ENCODE results near the gene ZIC1. TPM values are rescaled to one million over a fixed set of nuclear protein-coding genes. Genes with fewer than 3 reads are reported as not detected.

ZIC1 gene
- total RNA-seq, 2 experiments from 2014 or later, result not detected

DNA sequence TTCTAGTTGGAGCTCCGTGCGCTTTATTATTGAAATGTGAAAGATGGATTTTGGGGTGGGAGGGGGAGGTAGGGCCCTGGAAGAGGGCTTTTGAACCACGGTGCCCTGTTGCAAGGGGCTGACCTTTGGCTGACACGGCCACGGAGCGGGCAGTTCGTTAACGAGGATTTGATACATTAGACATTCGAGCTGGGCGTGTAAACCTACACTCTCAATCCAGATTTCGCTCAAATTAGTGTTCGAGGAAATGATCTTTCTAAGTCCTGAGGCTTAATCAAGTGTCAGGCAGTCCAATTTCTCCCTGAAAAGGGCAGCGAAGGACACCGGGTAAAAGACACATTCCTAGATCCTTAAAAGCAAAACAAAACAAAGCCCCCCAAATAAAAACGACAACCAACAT, 13.0 kb downstream of the ZIC1 start:
- no peaks in the 10 kb centered on the region for H3K4me1 ChIP-seq (ENCODE audit: insufficient read depth, low read length, poor library complexity, severe bottlenecking)
- no TSS peak for BruUV-seq (replicated peaks)
- DNase-seq (ENCODE audit: low spot score), result no peak
- H3K36me3 ChIP-seq (ENCODE audit: insufficient read depth, low read length), result no peaks in the 10 kb centered on the region
- intact Hi-C loops (cut with micrococcal nuclease; ENCODE audit: unreplicated experiment), result no loop called here
- no peak overlapping the region for H3K4me2 ChIP-seq (ENCODE audit: low read length)
- H3K79me2 ChIP-seq (ENCODE audit: insufficient read depth, low read depth, low read length), result no peaks in the 10 kb centered on the region
- no peak overlapping the region for H2AFZ ChIP-seq (ENCODE audit: low read length)
- ChIA-PET CTCF (ENCODE audit: unreplicated experiment) (interaction anchor here (0.6 kb wide), 1 partner anchor 203 kb away, joined by 3 read pairs; no protein-coding TSS in a partner anchor), POLR2A (interaction anchor here (0.6 kb wide), 1 partner anchor 819 kb away, joined by 3 read pairs; no protein-coding TSS in a partner anchor)
- H4K20me1 ChIP-seq (ENCODE audit: insufficient read depth, low read length), result no peaks in the 10 kb centered on the region
- H3K9me2 ChIP-seq (ENCODE audit: insufficient read depth, low read length), result no peaks in the 10 kb centered on the region
- no peaks in the 10 kb centered on the region for H3K9me3 ChIP-seq (ENCODE audit: low read length)
- no peak overlapping the region for H3K4me3 ChIP-seq (ENCODE audit: low read depth, low read length, poor library complexity, severe bottlenecking)
- TF ChIP-seq, protein P1, sequence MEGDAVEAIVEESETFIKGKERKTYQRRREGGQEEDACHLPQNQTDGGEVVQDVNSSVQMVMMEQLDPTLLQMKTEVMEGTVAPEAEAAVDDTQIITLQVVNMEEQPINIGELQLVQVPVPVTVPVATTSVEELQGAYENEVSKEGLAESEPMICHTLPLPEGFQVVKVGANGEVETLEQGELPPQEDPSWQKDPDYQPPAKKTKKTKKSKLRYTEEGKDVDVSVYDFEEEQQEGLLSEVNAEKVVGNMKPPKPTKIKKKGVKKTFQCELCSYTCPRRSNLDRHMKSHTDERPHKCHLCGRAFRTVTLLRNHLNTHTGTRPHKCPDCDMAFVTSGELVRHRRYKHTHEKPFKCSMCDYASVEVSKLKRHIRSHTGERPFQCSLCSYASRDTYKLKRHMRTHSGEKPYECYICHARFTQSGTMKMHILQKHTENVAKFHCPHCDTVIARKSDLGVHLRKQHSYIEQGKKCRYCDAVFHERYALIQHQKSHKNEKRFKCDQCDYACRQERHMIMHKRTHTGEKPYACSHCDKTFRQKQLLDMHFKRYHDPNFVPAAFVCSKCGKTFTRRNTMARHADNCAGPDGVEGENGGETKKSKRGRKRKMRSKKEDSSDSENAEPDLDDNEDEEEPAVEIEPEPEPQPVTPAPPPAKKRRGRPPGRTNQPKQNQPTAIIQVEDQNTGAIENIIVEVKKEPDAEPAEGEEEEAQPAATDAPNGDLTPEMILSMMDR (conservative IDR thresholded peaks at IDR 0.05; ENCODE audit: low read length), result no peak
- no peak for TF ChIP-seq EZH2phosphoT487 (IDR thresholded peaks at IDR 0.05; ENCODE audit: borderline replicate concordance, low read depth, low read length)
- H3K27ac ChIP-seq (ENCODE audit: low read depth, low read length, poor library complexity, severe bottlenecking), result no peak overlapping the region

DNA sequence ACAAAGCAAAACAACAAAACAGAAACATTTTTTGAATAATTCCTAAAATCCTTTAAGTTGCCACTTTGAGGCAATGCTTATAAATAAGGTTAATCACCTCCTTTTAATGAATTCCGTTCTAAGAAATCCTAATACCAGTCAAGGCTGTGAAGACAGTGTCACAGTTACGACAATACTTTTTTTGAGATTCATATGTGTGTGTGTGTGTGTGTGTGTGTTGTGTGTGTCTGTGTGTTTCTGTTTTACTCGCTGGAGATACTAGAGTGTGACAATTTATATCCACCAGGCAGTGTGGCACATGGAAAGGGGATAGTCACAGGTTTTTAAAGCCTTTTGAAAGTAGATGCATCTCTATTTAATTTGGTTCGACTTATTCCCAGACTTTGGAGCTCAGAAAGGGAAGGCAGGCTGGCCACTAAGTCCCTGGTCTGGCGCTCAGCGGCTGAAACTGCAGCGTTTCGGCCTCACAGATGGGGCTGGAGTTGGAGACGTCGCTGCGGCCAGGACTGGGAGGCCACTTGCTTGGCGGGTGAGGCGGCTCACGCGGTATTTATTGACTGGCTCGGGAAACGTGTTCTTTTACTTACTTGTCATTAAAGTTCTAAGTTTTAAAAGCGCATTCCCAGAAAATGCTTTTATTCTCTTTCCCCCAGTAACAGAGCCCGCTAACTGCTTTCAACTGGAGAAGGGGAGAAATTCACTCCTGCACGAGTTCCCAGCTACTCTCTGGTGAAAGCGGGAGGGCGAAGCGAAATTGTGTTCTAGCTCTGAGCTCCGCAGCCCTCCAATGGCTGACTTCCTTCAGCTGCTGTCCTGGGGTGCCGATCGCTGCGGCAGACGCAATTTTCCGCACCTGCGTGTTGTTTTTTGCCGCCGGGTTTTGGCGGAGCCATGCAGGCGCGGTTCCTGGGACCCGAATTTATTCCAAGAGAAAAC, 13.7 kb downstream of the ZIC1 start:
- Histone ChIP-seq H3K4me2 (ENCODE audit: low read length) (no peak overlapping the region), H3K36me3 (ENCODE audit: insufficient read depth, low read length) (no peaks in the 10 kb centered on the region), H3K9me3 (ENCODE audit: low read length) (no peaks in the 10 kb centered on the region), H3K79me2 (ENCODE audit: insufficient read depth, low read depth, low read length) (no peaks in the 10 kb centered on the region), H3K27ac (ENCODE audit: low read depth, low read length, poor library complexity, severe bottlenecking) (no peak overlapping the region), H3K4me1 (ENCODE audit: insufficient read depth, low read length, poor library complexity, severe bottlenecking) (no peaks in the 10 kb centered on the region), H2AFZ (ENCODE audit: low read length) (no peak overlapping the region), H3K9me2 (ENCODE audit: insufficient read depth, low read length) (no peaks in the 10 kb centered on the region), H4K20me1 (ENCODE audit: insufficient read depth, low read length) (no peaks in the 10 kb centered on the region), H3K4me3 (ENCODE audit: low read depth, low read length, poor library complexity, severe bottlenecking) (no peak overlapping the region)
- ChIA-PET POLR2A (no interaction called here), CTCF (ENCODE audit: unreplicated experiment) (no interaction called here)
- no TSS peak for BruUV-seq (replicated peaks)
- intact Hi-C loops (cut with micrococcal nuclease; ENCODE audit: unreplicated experiment), result no loop called here
- TF ChIP-seq, protein P1 (conservative IDR thresholded peaks at IDR 0.05; ENCODE audit: low read length), result no peak
- TF ChIP-seq EZH2phosphoT487 (IDR thresholded peaks at IDR 0.05; ENCODE audit: borderline replicate concordance, low read depth, low read length), result no peak
- DNase-seq (ENCODE audit: low spot score), result no peak

DNA sequence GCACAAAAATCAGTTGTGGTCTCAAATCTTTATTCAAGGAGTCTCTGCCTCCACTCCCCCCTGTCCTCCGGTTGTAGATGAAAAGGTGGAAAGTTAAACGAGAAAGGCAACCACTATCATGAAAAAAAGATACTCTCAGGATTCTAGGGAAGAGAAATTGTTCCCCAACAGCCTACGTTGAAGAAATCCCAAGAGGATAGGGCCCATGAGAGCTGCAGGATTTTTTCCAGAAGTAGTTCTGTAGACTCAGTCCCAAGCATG, 14.3 kb downstream of the ZIC1 start:
- ChIA-PET CTCF (ENCODE audit: unreplicated experiment) (no interaction called here), POLR2A (interaction anchor here (0.7 kb wide), 1 partner anchor 74 kb away, joined by 3 read pairs; no protein-coding TSS in a partner anchor)
- intact Hi-C loops (cut with micrococcal nuclease; ENCODE audit: unreplicated experiment), result no loop called here
- no peaks in the 10 kb centered on the region for H4K20me1 ChIP-seq (ENCODE audit: insufficient read depth, low read length)
- no peak overlapping the region for H3K27ac ChIP-seq (ENCODE audit: low read depth, low read length, poor library complexity, severe bottlenecking)
- no peak overlapping the region for H2AFZ ChIP-seq (ENCODE audit: low read length)
- H3K9me3 ChIP-seq (ENCODE audit: low read length), result no peaks in the 10 kb centered on the region
- no peaks in the 10 kb centered on the region for H3K9me2 ChIP-seq (ENCODE audit: insufficient read depth, low read length)
- no peaks in the 10 kb centered on the region for H3K4me1 ChIP-seq (ENCODE audit: insufficient read depth, low read length, poor library complexity, severe bottlenecking)
- TF ChIP-seq EZH2phosphoT487 (IDR thresholded peaks at IDR 0.05; ENCODE audit: borderline replicate concordance, low read depth, low read length), result no peak
- TF ChIP-seq, protein P1 (conservative IDR thresholded peaks at IDR 0.05; ENCODE audit: low read length), result no peak
- no peak overlapping the region for H3K4me3 ChIP-seq (ENCODE audit: low read depth, low read length, poor library complexity, severe bottlenecking)
- DNase-seq (ENCODE audit: low spot score), result no peak
- no peak overlapping the region for H3K4me2 ChIP-seq (ENCODE audit: low read length)
- BruUV-seq (replicated peaks), result no TSS peak
- H3K79me2 ChIP-seq (ENCODE audit: insufficient read depth, low read depth, low read length), result no peaks in the 10 kb centered on the region
- H3K36me3 ChIP-seq (ENCODE audit: insufficient read depth, low read length), result no peaks in the 10 kb centered on the region
